Activated CD4-positive, alpha-beta T cell treated with anti-CD3 and anti-CD28 coated beads, Interleukin-2, amount 10 ng/mL, durations not matched to agents 7 days and 5 days (primary cell): ENCODE measurements around the gene MSRB1. TPM values are rescaled to one million over a fixed set of nuclear protein-coding genes. Genes with fewer than 3 reads are reported as not detected.

Experiments used
- CTCF ChIA-PET: fragments of 350-600 bp; sonication (Branson Sonifier 250); formaldehyde crosslinking; loops from one replicate; lab custom pipeline; 2021; ENCODE audit warnings: antibody characterized with exemption; lab: Charles Lee
- POLR2A ChIA-PET: fragments of 350-600 bp; sonication (Branson Sonifier 250); formaldehyde crosslinking; loops from one replicate; lab custom pipeline; 2021; ENCODE audit warnings: antibody characterized with exemption; lab: Charles Lee
- DNase-seq: peaks from one replicate; pipeline ENCODE4 v3.0.0-alpha.2; 2020
- H3K27ac Mint-ChIP-seq: one replicate; pipeline ENCODE4 v1.8.0; 2021; ENCODE audit warnings: mild to moderate bottlenecking, moderate library complexity, mixed read lengths
- H3K27me3 Mint-ChIP-seq: one replicate; pipeline ENCODE4 v1.8.0; 2021; ENCODE audit warnings: mixed read lengths
- H3K36me3 Mint-ChIP-seq: one replicate; pipeline ENCODE4 v1.8.0; 2021; ENCODE audit warnings: low read depth, mixed read lengths
- H3K4me1 Mint-ChIP-seq: one replicate; pipeline ENCODE4 v1.8.0; 2021; ENCODE audit warnings: mixed read lengths
- H3K4me3 Mint-ChIP-seq: one replicate; pipeline ENCODE4 v1.8.0; 2021; ENCODE audit warnings: mild to moderate bottlenecking, moderate library complexity, mixed read lengths
- H3K9me3 Mint-ChIP-seq: one replicate; pipeline ENCODE4 v1.8.0; 2021; ENCODE audit warnings: mixed read lengths
- total RNA-seq, 2 experiments: library from RNA; stranded (reverse); gene quantifications; one replicate each; pipeline ENCODE4 v1.2.3, GENCODE V29; 2021

MSRB1 gene
- total RNA-seq, 2 experiments from 2014 or later = 12.8 to 13.6 TPM

GRCh38 chr16:1913327-1914083, 29.5 kb downstream of the MSRB1 start:
- Mint-ChIP-seq H3K4me3 (no peak overlapping the region), H3K4me1 (no peaks in the 10 kb centered on the region), H3K27me3 (peaks cover 27% of the 10 kb centered on the region), H3K9me3 (no peaks in the 10 kb centered on the region), H3K36me3 (no peaks in the 10 kb centered on the region), H3K27ac (no peak overlapping the region)
- ChIA-PET POLR2A (no interaction called here), CTCF (interaction anchor here (0.6 kb wide), 1 partner anchor 510 kb away, joined by 3 read pairs; no protein-coding TSS in a partner anchor)
- DNase-seq = no peak

GRCh38 chr16:1912215-1912543, 30.8 kb downstream of the MSRB1 start:
- CTCF ChIA-PET = interaction anchor here (1.0 kb wide), 1 partner anchor 19 kb away, joined by 3 read pairs; no protein-coding TSS in a partner anchor
- POLR2A ChIA-PET = no interaction called here
- DNase-seq = no peak
- Mint-ChIP-seq H3K27ac (no peak overlapping the region), H3K9me3 (no peaks in the 10 kb centered on the region), H3K4me1 (no peaks in the 10 kb centered on the region), H3K4me3 (no peak overlapping the region), H3K36me3 (no peaks in the 10 kb centered on the region), H3K27me3 (peaks cover 24% of the 10 kb centered on the region)

DNA sequence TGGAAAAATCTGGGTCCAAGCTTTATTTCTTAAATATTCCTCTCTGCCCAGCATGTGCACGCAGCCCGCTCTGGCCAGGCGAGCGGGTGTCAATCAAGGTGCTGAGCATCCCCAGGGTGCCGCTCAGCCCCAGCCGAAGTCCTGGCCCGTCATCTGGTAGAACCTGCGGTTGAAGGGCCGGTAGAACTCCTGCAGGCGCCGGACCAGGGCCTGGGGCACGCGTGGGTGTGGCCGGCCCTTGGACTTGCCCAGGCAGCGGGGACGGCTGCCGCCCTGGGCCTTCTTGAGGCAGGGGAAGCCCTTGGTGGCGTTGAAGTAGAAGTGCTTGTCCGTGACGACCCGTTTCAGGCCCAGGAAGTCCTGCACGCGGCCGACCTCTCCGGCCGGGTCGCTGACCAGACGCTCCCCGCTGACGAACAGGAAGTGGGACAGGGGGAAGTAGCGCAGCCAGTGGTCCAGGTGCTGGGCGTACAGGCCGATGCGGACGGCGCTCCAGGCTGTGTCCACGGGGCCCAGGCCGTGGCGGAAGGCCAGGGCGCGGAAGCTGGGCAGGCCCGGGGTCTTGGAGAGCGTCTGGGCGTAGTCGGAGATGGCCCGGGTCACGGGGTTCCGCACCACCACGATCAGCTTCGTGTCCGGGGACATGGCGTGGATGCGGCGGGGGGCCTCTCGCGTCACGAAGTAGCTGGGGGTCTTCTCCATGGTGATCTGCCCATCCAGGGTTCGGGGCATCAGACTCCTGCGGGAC, 31.4 kb downstream of the MSRB1 start:
- peaks cover 19% of the 10 kb centered on the region for H3K27me3 Mint-ChIP-seq
- H3K36me3 Mint-ChIP-seq = no peaks in the 10 kb centered on the region
- no peak for DNase-seq
- POLR2A ChIA-PET = no interaction called here
- no peaks in the 10 kb centered on the region for H3K9me3 Mint-ChIP-seq
- H3K27ac Mint-ChIP-seq = no peak overlapping the region
- no peaks in the 10 kb centered on the region for H3K4me1 Mint-ChIP-seq
- no peak overlapping the region for H3K4me3 Mint-ChIP-seq
- CTCF ChIA-PET = interaction anchor here (0.5 to 1.0 kb wide), 2 partner anchors 19 to 419 kb away, joined by 3 to 5 read pairs; no protein-coding TSS in a partner anchor

- ChIA-PET CTCF (interaction anchor here (2.2 kb wide), 1 partner anchor 19 kb away, joined by 6 read pairs; no protein-coding TSS in a partner anchor), POLR2A (no interaction called here)
- H3K27me3 Mint-ChIP-seq = no peaks in the 10 kb centered on the region
- no peaks in the 10 kb centered on the region for H3K36me3 Mint-ChIP-seq
- H3K9me3 Mint-ChIP-seq = no peaks in the 10 kb centered on the region
- no peak for DNase-seq
- H3K4me1 Mint-ChIP-seq = no peaks in the 10 kb centered on the region
- no peak overlapping the region for H3K4me3 Mint-ChIP-seq
- H3K27ac Mint-ChIP-seq = no peak overlapping the region
Observed at GRCh38 chr16:1909561-1910231, 33.3 kb downstream of the MSRB1 start.

GRCh38 chr16:1908983-1909382, 34.0 kb downstream of the MSRB1 start:
- Mint-ChIP-seq H3K4me1 (no peaks in the 10 kb centered on the region), H3K27me3 (no peaks in the 10 kb centered on the region), H3K36me3 (no peaks in the 10 kb centered on the region), H3K9me3 (no peaks in the 10 kb centered on the region), H3K27ac (no peak overlapping the region), H3K4me3 (no peak overlapping the region)
- POLR2A ChIA-PET = no interaction called here
- CTCF ChIA-PET = interaction anchor here (1.1 to 2.2 kb wide), 2 partner anchors 14 to 20 kb away, joined by 4 to 6 read pairs; no protein-coding TSS in a partner anchor
- DNase-seq = no peak

DNA sequence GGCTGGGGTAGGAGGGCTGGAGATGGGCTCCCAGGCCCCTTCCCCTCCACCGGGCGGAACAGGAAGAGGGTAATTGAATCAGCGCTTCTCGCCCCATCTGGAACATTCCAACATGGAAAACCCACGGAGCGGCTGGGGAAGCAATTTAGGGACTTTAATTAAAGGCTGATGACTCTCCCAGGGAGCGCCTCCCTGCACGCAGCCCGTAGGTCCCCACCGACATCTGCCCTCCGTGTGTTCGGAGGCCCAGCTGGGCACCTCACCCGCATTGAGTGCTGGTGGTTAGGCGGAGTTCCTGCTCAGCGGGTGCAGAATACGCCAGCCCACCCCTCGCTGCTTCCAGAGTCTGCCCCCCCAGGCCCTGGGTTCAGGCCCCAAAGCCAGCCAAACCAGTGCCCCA, 34.8 kb downstream of the MSRB1 start:
- Mint-ChIP-seq H3K4me3 (no peak overlapping the region), H3K9me3 (no peaks in the 10 kb centered on the region), H3K4me1 (no peaks in the 10 kb centered on the region), H3K36me3 (no peaks in the 10 kb centered on the region), H3K27ac (no peak overlapping the region), H3K27me3 (no peaks in the 10 kb centered on the region)
- ChIA-PET POLR2A (no interaction called here), CTCF (interaction anchor here (1.1 to 2.2 kb wide), 2 partner anchors 15 to 21 kb away, joined by 4 to 6 read pairs; no protein-coding TSS in a partner anchor)
- DNase-seq = no peak

DNA sequence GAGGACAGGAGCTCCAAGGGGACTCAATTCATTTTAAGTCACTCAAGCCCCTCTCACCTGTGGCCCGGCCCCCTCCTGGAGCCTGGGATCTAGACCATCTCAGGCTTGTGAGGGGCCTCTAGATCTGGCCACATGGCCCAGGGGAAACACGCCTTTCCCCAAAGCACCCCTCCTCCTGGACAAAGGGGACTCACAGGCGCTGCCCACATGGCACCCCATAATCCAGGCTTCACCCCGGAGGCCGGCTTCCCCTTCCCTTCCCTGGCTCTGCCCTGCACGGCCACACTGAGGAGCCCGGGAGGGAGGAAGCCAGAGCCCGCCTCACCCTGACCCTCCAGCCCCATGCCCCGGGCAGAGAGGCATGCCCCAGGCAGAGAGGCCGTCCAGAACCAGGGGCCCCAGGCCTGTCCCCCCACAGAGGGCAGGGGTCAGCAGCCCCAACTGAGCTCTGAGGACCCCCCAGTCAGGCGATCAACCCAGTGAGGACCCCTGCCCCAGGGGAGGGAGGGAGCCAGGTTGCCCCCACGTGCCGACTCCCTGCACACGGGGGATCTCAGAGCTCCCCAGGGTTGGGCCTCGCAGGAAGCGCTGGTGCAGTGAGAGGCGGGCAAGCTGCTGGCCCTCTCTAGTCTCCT, 35.7 kb downstream of the MSRB1 start:
- Mint-ChIP-seq H3K27me3 (no peaks in the 10 kb centered on the region), H3K4me1 (no peaks in the 10 kb centered on the region), H3K4me3 (no peak overlapping the region), H3K27ac (no peak overlapping the region), H3K9me3 (no peaks in the 10 kb centered on the region), H3K36me3 (no peaks in the 10 kb centered on the region)
- ChIA-PET CTCF (no interaction called here), POLR2A (no interaction called here)
- DNase-seq = no peak

DNA sequence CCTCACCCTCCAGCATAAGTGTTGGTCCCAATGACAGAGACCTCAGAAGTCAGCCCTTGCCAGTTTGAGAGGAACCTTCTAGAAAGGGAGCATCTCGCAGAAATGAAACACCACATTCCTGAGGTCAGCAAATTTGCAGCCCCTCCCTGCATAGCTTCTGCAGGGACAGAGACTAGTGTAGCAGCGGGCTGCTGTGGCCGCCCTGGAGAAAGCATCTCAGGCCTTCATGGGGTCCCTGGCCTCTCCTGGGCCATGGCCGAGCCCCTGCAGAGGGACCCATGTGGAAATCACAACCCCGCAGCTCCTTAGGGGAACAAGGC, 36.2 kb downstream of the MSRB1 start:
- H3K36me3 Mint-ChIP-seq = no peaks in the 10 kb centered on the region
- ChIA-PET POLR2A (no interaction called here), CTCF (no interaction called here)
- no peaks in the 10 kb centered on the region for H3K9me3 Mint-ChIP-seq
- H3K4me3 Mint-ChIP-seq = no peak overlapping the region
- H3K27me3 Mint-ChIP-seq = no peaks in the 10 kb centered on the region
- H3K27ac Mint-ChIP-seq = no peak overlapping the region
- no peak for DNase-seq
- H3K4me1 Mint-ChIP-seq = no peaks in the 10 kb centered on the region

DNA sequence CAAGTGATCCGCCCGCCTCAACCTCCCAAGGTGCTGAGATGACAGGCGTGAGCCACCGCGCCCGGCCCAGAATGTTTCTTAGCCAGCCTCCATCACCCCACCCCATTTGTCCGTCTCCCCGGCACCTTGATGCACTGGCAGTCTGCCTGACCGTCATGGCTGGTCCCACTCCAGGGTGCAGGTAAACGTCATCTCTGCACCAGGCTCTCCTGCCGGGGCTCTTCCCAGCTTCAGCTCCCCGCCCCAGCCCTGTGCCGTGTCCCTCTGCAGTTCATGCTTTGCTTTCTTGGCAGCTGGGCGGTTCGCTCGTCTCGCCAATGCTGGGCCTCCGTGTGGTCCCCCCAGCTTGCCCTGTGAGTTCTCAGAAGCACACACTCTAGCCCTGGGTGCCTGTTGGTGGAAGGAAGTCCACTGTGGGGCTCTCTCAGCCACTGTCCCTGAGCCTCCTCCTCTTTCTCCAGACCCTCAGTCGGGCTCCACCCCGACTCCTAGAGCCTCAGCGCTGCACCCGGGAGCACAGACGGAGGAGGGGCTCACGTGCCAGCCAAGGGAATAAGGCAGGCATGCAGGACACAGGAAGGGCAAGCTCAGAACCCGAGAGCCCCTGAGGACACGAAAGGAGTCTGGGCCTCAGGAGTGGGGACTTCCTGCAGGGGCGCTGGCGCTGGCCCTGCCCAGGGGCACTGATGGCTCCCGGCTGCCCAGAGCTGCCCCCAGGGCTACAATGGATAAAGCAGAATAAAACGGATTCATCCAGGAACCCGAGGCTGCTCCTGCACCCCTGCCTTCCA, 36.7 kb downstream of the MSRB1 start:
- ChIA-PET CTCF (no interaction called here), POLR2A (no interaction called here)
- Mint-ChIP-seq H3K4me1 (no peaks in the 10 kb centered on the region), H3K36me3 (no peaks in the 10 kb centered on the region), H3K27ac (no peak overlapping the region), H3K27me3 (no peaks in the 10 kb centered on the region), H3K9me3 (no peaks in the 10 kb centered on the region), H3K4me3 (no peak overlapping the region)
- DNase-seq = no peak

GRCh38 chr16:1903845-1904840, 38.9 kb downstream of the MSRB1 start:
- no peak overlapping the region for H3K27ac Mint-ChIP-seq
- no peak overlapping the region for H3K4me3 Mint-ChIP-seq
- no peak for DNase-seq
- no peaks in the 10 kb centered on the region for H3K4me1 Mint-ChIP-seq
- ChIA-PET CTCF (interaction anchor here (1.1 kb wide), 1 partner anchor 13 kb away, joined by 3 read pairs; no protein-coding TSS in a partner anchor), POLR2A (no interaction called here)
- no peaks in the 10 kb centered on the region for H3K27me3 Mint-ChIP-seq
- no peaks in the 10 kb centered on the region for H3K9me3 Mint-ChIP-seq
- no peaks in the 10 kb centered on the region for H3K36me3 Mint-ChIP-seq

DNA sequence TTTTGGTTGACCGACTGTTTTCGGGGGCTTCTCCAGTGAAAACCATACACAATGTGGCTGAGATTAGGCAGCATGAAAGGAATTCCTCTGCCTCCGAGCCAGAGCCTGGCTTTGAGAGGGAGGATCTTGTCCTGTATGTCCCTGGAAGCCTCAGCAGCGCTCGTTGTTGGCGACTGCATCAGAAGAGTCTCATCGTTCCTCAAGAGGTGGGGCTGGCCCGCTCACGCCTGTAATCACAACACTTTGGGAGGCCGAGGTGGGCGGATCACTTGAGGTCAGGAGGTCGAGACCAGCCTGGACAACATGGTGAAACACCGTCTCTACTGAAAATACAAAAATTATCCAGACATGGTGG, 39.8 kb downstream of the MSRB1 start:
- H3K4me1 Mint-ChIP-seq = no peaks in the 10 kb centered on the region
- POLR2A ChIA-PET = no interaction called here
- no peaks in the 10 kb centered on the region for H3K27me3 Mint-ChIP-seq
- no peak overlapping the region for H3K4me3 Mint-ChIP-seq
- no peak for DNase-seq
- no peaks in the 10 kb centered on the region for H3K36me3 Mint-ChIP-seq
- CTCF ChIA-PET = no interaction called here
- no peak overlapping the region for H3K27ac Mint-ChIP-seq
- no peaks in the 10 kb centered on the region for H3K9me3 Mint-ChIP-seq
